Neural cell (in vitro differentiated cells): ENCODE measurements around the gene MRPS27. TPM values are rescaled to one million over a fixed set of nuclear protein-coding genes. Genes with fewer than 3 reads are reported as not detected.

ENCODE experiments used
- H2AFZ ChIP-seq: fragments of 200-600, 300-800 bp; sonication (generic), shearing (Covaris generic); 2 replicates; pipeline ENCODE4 v1.6.0; 2014; ENCODE audit warnings: low read depth, mild to moderate bottlenecking, antibody characterized with exemption, low read length, moderate library complexity
- H3F3A ChIP-seq: fragments of 200-600 bp; shearing (Covaris generic); 2 replicates; pipeline ENCODE4 v1.6.1; 2016; ENCODE audit warnings: mild to moderate bottlenecking, moderate library complexity, mixed read lengths, antibody characterized with exemption, low read length; ENCODE audit not compliant: insufficient read depth, poor library complexity, severe bottlenecking
- H3K27ac ChIP-seq: fragments of 200-600, 300-800 bp; sonication (generic), shearing (Covaris generic); 2 replicates; pipeline ENCODE4 v1.5.1; 2014; ENCODE audit warnings: mild to moderate bottlenecking, low read length, moderate library complexity
- H3K27me3 ChIP-seq: fragments of 300-800, 200-600 bp; sonication (generic), shearing (Covaris generic); 2 replicates; pipeline ENCODE4 v1.6.0; 2014; ENCODE audit warnings: mild to moderate bottlenecking, low read depth, low read length, moderate library complexity; ENCODE audit not compliant: insufficient read depth
- H3K36me3 ChIP-seq: fragments of 300-800, 200-600 bp; sonication (generic), shearing (Covaris generic); 2 replicates; pipeline ENCODE4 v1.5.1; 2014; ENCODE audit warnings: mild to moderate bottlenecking, antibody characterized with exemption, low read length, moderate library complexity; ENCODE audit not compliant: insufficient read depth
- H3K4me2 ChIP-seq: fragments of 300-800, 200-600 bp; sonication (generic), shearing (Covaris generic); 2 replicates; pipeline ENCODE4 v1.6.0; 2014; ENCODE audit warnings: mild to moderate bottlenecking, low read length
- H3K4me3 ChIP-seq: fragments of 300-800, 200-600 bp; sonication (generic), shearing (Covaris generic); 2 replicates; pipeline ENCODE4 v1.5.1; 2014; ENCODE audit warnings: mild to moderate bottlenecking, low read length, moderate library complexity
- H3K79me2 ChIP-seq: fragments of 200-600 bp; shearing (Covaris generic); replicated peaks from 2 replicates; pipeline ENCODE4 v1.6.0; 2014; ENCODE audit warnings: mild to moderate bottlenecking, low read length, moderate library complexity; ENCODE audit not compliant: insufficient read depth
- H3K9ac ChIP-seq: fragments of 300-800, 200-600 bp; sonication (generic), shearing (Covaris generic); 2 replicates; pipeline ENCODE4 v1.6.1; 2016; ENCODE audit warnings: mild to moderate bottlenecking, low read length, mixed read lengths
- H3K9me2 ChIP-seq: fragments of 200-600 bp; shearing (Covaris generic); 2 replicates; pipeline ENCODE4 v1.6.1; 2016; ENCODE audit warnings: mild to moderate bottlenecking, low read length, mixed read lengths; ENCODE audit not compliant: insufficient read depth
- H3K9me3 ChIP-seq: fragments of 200-600, 300-800 bp; sonication (generic), shearing (Covaris generic); 2 replicates; pipeline ENCODE4 v1.6.1; 2016; ENCODE audit warnings: mild to moderate bottlenecking, mixed run types, low read length, moderate library complexity, mixed read lengths
- H4K20me1 ChIP-seq: fragments of 200-600 bp; shearing (Covaris generic); 2 replicates; pipeline ENCODE4 v1.6.1; 2016; ENCODE audit warnings: mild to moderate bottlenecking, mixed run types; ENCODE audit not compliant: insufficient read depth
- CTCF ChIP-seq: fragments of 450-650 bp; IDR thresholded peaks from 2 replicates; pipeline ENCODE4 v1.5.1; 2014; ENCODE audit warnings: antibody characterized with exemption, mild to moderate bottlenecking, moderate library complexity; ENCODE audit not compliant: poor library complexity, severe bottlenecking
- EP300 ChIP-seq: fragments of 450-650 bp; conservative IDR thresholded peaks from 2 replicates; pipeline ENCODE4 v1.6.1; 2014; ENCODE audit warnings: antibody characterized with exemption, mild to moderate bottlenecking, moderate library complexity; ENCODE audit not compliant: poor library complexity, severe bottlenecking
- EZH2 ChIP-seq: fragments of 200-600, 300-800 bp; shearing (Covaris generic), sonication (generic); IDR thresholded peaks from 2 replicates; pipeline ENCODE4 v1.6.1; 2014; ENCODE audit warnings: antibody characterized with exemption, low read length, borderline replicate concordance, mild to moderate bottlenecking; ENCODE audit not compliant: insufficient read depth, poor library complexity, severe bottlenecking
- MXI1 ChIP-seq: fragments of 450-650 bp; conservative IDR thresholded peaks from 2 replicates; pipeline ENCODE4 v1.6.1; 2014; ENCODE audit warnings: antibody characterized with exemption, mild to moderate bottlenecking; ENCODE audit not compliant: poor library complexity, severe bottlenecking
- POLR2AphosphoS5 ChIP-seq: IDR thresholded peaks from 2 replicates; pipeline ENCODE4 v1.6.1; 2012
- RAD21 ChIP-seq: fragments of 450-650 bp; conservative IDR thresholded peaks from 2 replicates; pipeline ENCODE4 v1.6.1; 2014; ENCODE audit warnings: antibody characterized with exemption, mild to moderate bottlenecking, moderate library complexity
- REST ChIP-seq: IDR thresholded peaks from 2 replicates; pipeline ENCODE4 v1.6.1; 2012; ENCODE audit warnings: borderline replicate concordance
- SMC3 ChIP-seq: fragments of 450-650 bp; conservative IDR thresholded peaks from 2 replicates; pipeline ENCODE4 v1.6.1; 2014; ENCODE audit warnings: antibody characterized with exemption, mild to moderate bottlenecking, moderate library complexity; ENCODE audit not compliant: poor library complexity
- TAF1 ChIP-seq: IDR thresholded peaks from 2 replicates; pipeline ENCODE4 v1.6.1; 2012; ENCODE audit warnings: low read depth
- polyA plus RNA-seq: library from polyadenylated mRNA; depleted of rRNA; stranded (reverse); fragments of >200 nt; gene quantifications from 2 replicates; pipeline ENCODE4 v1.2.3, GENCODE V29; 2014

The MRPS27 gene
- polyA plus RNA-seq, 1 donor from 2014 or later = 36.7 TPM

GRCh38 chr5:72268260-72268659 is 51.8 kb downstream of the MRPS27 start:
- H2AFZ ChIP-seq = no peak overlapping the region
- H3K36me3 ChIP-seq = no peaks in the 10 kb centered on the region

GRCh38 chr5:72267685-72268084 is 52.4 kb downstream of the MRPS27 start:
- TF ChIP-seq POLR2AphosphoS5 = no peak
- TF ChIP-seq TAF1 = no peak
- no peak for TF ChIP-seq EP300
- H3K9ac ChIP-seq = no peak overlapping the region
- no peaks in the 10 kb centered on the region for H3K27me3 ChIP-seq
- no peak overlapping the region for H3K27ac ChIP-seq
- H3K4me3 ChIP-seq = no peak overlapping the region
- H3K9me3 ChIP-seq = no peaks in the 10 kb centered on the region
- no peaks in the 10 kb centered on the region for H3K9me2 ChIP-seq
- no peaks in the 10 kb centered on the region for H3K36me3 ChIP-seq
- no peaks in the 10 kb centered on the region for H3K79me2 ChIP-seq
- no peak overlapping the region for H2AFZ ChIP-seq
- no peaks in the 10 kb centered on the region for H3F3A ChIP-seq
- H3K4me2 ChIP-seq = no peak overlapping the region
- no peaks in the 10 kb centered on the region for H4K20me1 ChIP-seq

More at GRCh38 chr5:72268260-72268659, 51.8 kb downstream of the MRPS27 start:
- Histone ChIP-seq H3K79me2 (no peaks in the 10 kb centered on the region), H3K4me3 (no peak overlapping the region), H3K27ac (no peak overlapping the region), H4K20me1 (no peaks in the 10 kb centered on the region), H3K27me3 (no peaks in the 10 kb centered on the region), H3K9me2 (no peaks in the 10 kb centered on the region), H3K9ac (no peak overlapping the region), H3K9me3 (no peaks in the 10 kb centered on the region), H3K4me2 (no peak overlapping the region), H3F3A (no peaks in the 10 kb centered on the region)
- TF ChIP-seq POLR2AphosphoS5 (no peak), MXI1 (no peak), EZH2 (no peak), CTCF (no peak), RAD21 (no peak), SMC3 (no peak), EP300 (no peak), REST (no peak), TAF1 (no peak)

GRCh38 chr5:72266862-72267261 is 53.2 kb downstream of the MRPS27 start:
- H3K27me3 ChIP-seq = no peaks in the 10 kb centered on the region
- H3K27ac ChIP-seq = no peak overlapping the region
- TF ChIP-seq EP300 (no peak), REST (no peak), MXI1 (no peak), TAF1 (no peak), SMC3 (no peak), POLR2AphosphoS5 (no peak), EZH2 (no peak), CTCF (no peak), RAD21 (no peak)
- H3K9me2 ChIP-seq = no peaks in the 10 kb centered on the region
- H3K36me3 ChIP-seq = no peaks in the 10 kb centered on the region
- H3K4me2 ChIP-seq = no peak overlapping the region
- H3K4me3 ChIP-seq = no peak overlapping the region
- H3K79me2 ChIP-seq = no peaks in the 10 kb centered on the region
- H4K20me1 ChIP-seq = no peaks in the 10 kb centered on the region
- no peak overlapping the region for H3K9ac ChIP-seq
- H3F3A ChIP-seq = no peaks in the 10 kb centered on the region
- no peaks in the 10 kb centered on the region for H3K9me3 ChIP-seq
- H2AFZ ChIP-seq = no peak overlapping the region
